HCT116 (cell line): ENCODE measurements around the gene PRSS16. TPM values are rescaled to one million over a fixed set of nuclear protein-coding genes. Genes with fewer than 3 reads are reported as not detected.

Experiments
- ATAC-seq: fragments of 200-7000 bp; cut with Tn5 transposase; 2 replicates; pipeline ENCODE4 v1.9.1; 2020; ENCODE audit warnings: mild to moderate bottlenecking, moderate library complexity
- BruUV-seq: library from RNA; stranded (reverse); fragments of 400-500 nt; replicated peaks from 2 replicates; lab custom pipeline; 2021; lab: Mats Ljungman, UMichigan
- CTCF ChIA-PET: fragments of 300-600 bp; sonication (Branson Sonifier 250); formaldehyde crosslinking; loops from one replicate; lab custom pipeline; 2021; ENCODE audit warnings: antibody characterized with exemption; lab: Charles Lee
- POLR2A ChIA-PET: fragments of 300-600, 350-600 bp; sonication (Branson Sonifier 250); formaldehyde crosslinking; loops from one replicate; lab custom pipeline; 2021; ENCODE audit warnings: antibody characterized with exemption; lab: Charles Lee
- RAD21 ChIA-PET, 2 experiments: fragments of 300-600 bp; sonication (Branson Sonifier 250); formaldehyde crosslinking; loops; one replicate each; lab custom pipeline; 2023; ENCODE audit warnings: low total read pairs in 2 of 2; ENCODE audit not compliant: uncharacterized antibody in 2 of 2, unreplicated experiment in 2 of 2, low non-redundant PET in 1 of 2; lab: Charles Lee
- DNase-seq: peaks from one replicate; pipeline ENCODE4 v3.0.0-alpha.2; 2010; ENCODE audit warnings: low read depth, low spot score
- H2AFZ ChIP-seq: fragments of 200-600 bp; shearing (Covaris generic), sonication (generic); 2 replicates; pipeline ENCODE4 v1.6.1; 2017; ENCODE audit warnings: low read depth, mixed run types, mixed read lengths, antibody characterized with exemption, low read length; ENCODE audit not compliant: poor library complexity, severe bottlenecking
- H3K27ac ChIP-seq: 2 replicates; pipeline ENCODE4 v1.5.1; 2012; ENCODE audit warnings: low read depth, low read length
- H3K27me3 ChIP-seq: fragments of 200-600 bp; sonication (generic); 2 replicates; pipeline ENCODE4 v1.6.1; 2016; ENCODE audit warnings: mixed run types, low read length, mixed read lengths; ENCODE audit not compliant: insufficient read depth
- H3K36me3 ChIP-seq, 2 experiments: fragments of 200-500 bp in 1 of 2; fragments of 200-600 bp in 1 of 2; sonication (Bioruptor generic) in 1 of 2; sonication (generic) in 1 of 2; 2 replicates each; pipeline versions ENCODE4 v1.5.1 to v1.6.1; 2014 to 2016; ENCODE audit warnings: low read length in 2 of 2, inconsistent platforms in 1 of 2, mixed read lengths in 1 of 2, mixed run types in 1 of 2; ENCODE audit not compliant: insufficient read depth in 2 of 2, control insufficient read depth in 1 of 2
- H3K4me1 ChIP-seq, 2 experiments: fragments of 200-600 bp in 1 of 2; sonication (generic) in 1 of 2; 2 replicates each; pipeline versions ENCODE4 v1.5.1 to v1.6.1; 2012 to 2017; ENCODE audit warnings: low read length in 2 of 2, inconsistent platforms in 1 of 2, mild to moderate bottlenecking in 1 of 2, mixed read lengths in 1 of 2, mixed run types in 1 of 2, moderate library complexity in 1 of 2; ENCODE audit not compliant: insufficient read depth in 2 of 2, control insufficient read depth in 1 of 2
- H3K4me2 ChIP-seq: fragments of 200-600 bp; sonication (generic); 2 replicates; pipeline ENCODE4 v1.6.1; 2017; ENCODE audit warnings: mixed run types, low read length, mixed read lengths
- H3K4me3 ChIP-seq, 2 experiments: fragments of 200-600 bp in 1 of 2; sonication (generic) in 1 of 2; replicated peaks in 1 of 2; 2 replicates each; pipeline ENCODE4 v1.5.1; 2011 to 2016; ENCODE audit warnings: low read length in 2 of 2, control low read depth in 1 of 2, low read depth in 1 of 2, mild to moderate bottlenecking in 1 of 2, mixed read lengths in 1 of 2, mixed run types in 1 of 2
- H3K79me2 ChIP-seq: fragments of 200-600 bp; sonication (generic); 2 replicates; pipeline ENCODE4 v1.6.1; 2017; ENCODE audit warnings: mild to moderate bottlenecking, mixed run types, low read length, moderate library complexity, mixed read lengths; ENCODE audit not compliant: insufficient read depth
- H3K9ac ChIP-seq: fragments of 200-600 bp; sonication (generic); 2 replicates; pipeline ENCODE4 v1.6.1; 2016; ENCODE audit warnings: low read length, mixed read lengths
- H3K9me2 ChIP-seq: fragments of 200-600 bp; sonication (generic), shearing (Covaris generic); 2 replicates; pipeline ENCODE4 v1.6.1; 2017; ENCODE audit warnings: mixed run types, mild to moderate bottlenecking, moderate library complexity; ENCODE audit not compliant: insufficient read depth
- H3K9me3 ChIP-seq, 2 experiments: fragments of 200-500 bp in 1 of 2; fragments of 200-600 bp in 1 of 2; sonication (Bioruptor generic) in 1 of 2; sonication (generic) in 1 of 2; 2 replicates each; pipeline ENCODE4 v1.6.1; 2014 to 2017; ENCODE audit warnings: low read length in 2 of 2, mixed read lengths in 2 of 2, inconsistent platforms in 1 of 2, low read depth in 1 of 2, mild to moderate bottlenecking in 1 of 2, mixed run types in 1 of 2, moderate library complexity in 1 of 2; ENCODE audit not compliant: control insufficient read depth in 1 of 2, insufficient read depth in 1 of 2
- H4K20me1 ChIP-seq: fragments of 200-600 bp; sonication (generic), shearing (Covaris generic); 2 replicates; pipeline ENCODE4 v1.6.1; 2017; ENCODE audit warnings: mixed run types, mild to moderate bottlenecking, moderate library complexity; ENCODE audit not compliant: insufficient read depth
- CTCF ChIP-seq, 3 experiments: fragments of 200-600 bp in 1 of 3; sonication (generic) in 1 of 3; IDR thresholded peaks in 2 of 3; conservative IDR thresholded peaks in 1 of 3; 2 replicates each; pipeline ENCODE4 v1.5.1; 2012 to 2017; ENCODE audit warnings: low read depth in 2 of 3, low read length in 2 of 3, antibody characterized with exemption in 1 of 3, borderline replicate concordance in 1 of 3, control low read depth in 1 of 3, mild to moderate bottlenecking in 1 of 3, mixed read lengths in 1 of 3, mixed run types in 1 of 3, moderate library complexity in 1 of 3; ENCODE audit not compliant: insufficient read depth in 1 of 3
- EGR1 ChIP-seq: IDR thresholded peaks from 2 replicates; pipeline ENCODE4 v1.6.1; 2012; ENCODE audit warnings: low read depth
- EZH2phosphoT487 ChIP-seq: fragments of 200-600 bp; IDR thresholded peaks from 2 replicates; pipeline ENCODE4 v1.6.1; 2018; ENCODE audit warnings: antibody characterized with exemption, borderline replicate concordance
- MAX ChIP-seq: IDR thresholded peaks from 2 replicates; pipeline ENCODE4 v1.6.1; 2012
- POLR2A ChIP-seq: IDR thresholded peaks from 2 replicates; pipeline ENCODE4 v1.7.0; 2011; ENCODE audit warnings: borderline replicate concordance; ENCODE audit not compliant: insufficient read depth, insufficient read length; ENCODE audit errors: extremely low read depth
- POLR2AphosphoS5 ChIP-seq: IDR thresholded peaks from 2 replicates; pipeline ENCODE4 v1.6.1; 2011; ENCODE audit warnings: mild to moderate bottlenecking, low read depth, low read length, moderate library complexity
- RAD21 ChIP-seq: IDR thresholded peaks from 2 replicates; pipeline ENCODE4 v1.6.1; 2012; ENCODE audit warnings: low read depth, mild to moderate bottlenecking
- TCF7L2 ChIP-seq: IDR thresholded peaks from 2 replicates; pipeline ENCODE4 v1.7.0; 2011; ENCODE audit warnings: borderline replicate concordance, inconsistent platforms; ENCODE audit not compliant: insufficient read depth, insufficient read length; ENCODE audit errors: extremely low read depth
- ZNF274 ChIP-seq: fragments of 200-500 bp; sonication (Bioruptor generic); IDR thresholded peaks from 2 replicates; pipeline ENCODE4 v1.6.1; 2014; ENCODE audit warnings: mild to moderate bottlenecking, low read depth, low read length, inconsistent platforms
- intact Hi-C: fragments of 100-400 bp; cut with micrococcal nuclease; formaldehyde crosslinking; loops from 2 replicates; pipeline ENCODE4 v1.10.0; 2022
- total RNA-seq: library from RNA; stranded (reverse); gene quantifications from one replicate; pipeline ENCODE4 v1.2.1, GENCODE V29; 2021; ENCODE audit not compliant: unreplicated experiment

The PRSS16 gene
- total RNA-seq, 1 experiment from 2014 or later: 14.5 TPM

GRCh38 chr6:27297484-27297856 lies 50.0 kb downstream of the PRSS16 start:
- Histone ChIP-seq H3K27ac (no peak overlapping the region), H2AFZ (peak overlapping the region; percentile 100), H3K36me3 (no peaks in the 10 kb centered on the region), H4K20me1 (no peaks in the 10 kb centered on the region), H3K4me3 (0 out of 4 replicates have a peak overlapping the region, but pooled peaks of 1 of the 2 experiments have one; percentile 72), H3K4me1 (peaks cover 8 to 24% of the 10 kb centered on the region in 2 experiments), H3K27me3 (no peaks in the 10 kb centered on the region), H3K9me2 (no peaks in the 10 kb centered on the region), H3K4me2 (peak overlapping the region; percentile 99), H3K79me2 (no peaks in the 10 kb centered on the region), H3K9me3 (no peaks in the 10 kb centered on the region), H3K9ac (no peak overlapping the region)
- no peak for ATAC-seq
- POLR2A ChIA-PET: no interaction called here
- RAD21 ChIA-PET: interaction anchor here in 1 of 2 experiments (0.6 kb wide), 1 partner anchor 84 kb away, joined by 6 read pairs; no protein-coding TSS in a partner anchor
- no peak for DNase-seq
- BruUV-seq: no TSS peak
- TF ChIP-seq POLR2AphosphoS5 (no peak), MAX (no peak), EGR1 (no peak), CTCF (IDR thresholded peaks at IDR 0.05 in 2 of 3, conservative IDR thresholded peaks at IDR 0.05 in 1 of 3; ENCODE audit: borderline replicate concordance in 1 of 3, insufficient read depth in 1 of 3, low read depth in 2 of 3, low read length in 2 of 3) (no peak), ZNF274 (no peak), TCF7L2 (no peak), EZH2phosphoT487 (no peak), RAD21 (no peak), POLR2A (no peak)
- intact Hi-C loops: loop anchor here (5.0 to 10.0 kb wide), 6 partner anchors 35 to 1300 kb away; partner anchors contain the start of gene ZNF184
- CTCF ChIA-PET: no interaction called here
